ENCODE data around the gene EHD3.

EHD3 gene

GRCh38 chr2:31233741-31234682, at the start of gene EHD3:
EHD3 (plus strand) TSS chr2:31234152; CDS start chr2:31234622, 470 bp downstream.
- peak within 1 kb of the TSS; percentile 79 for H3K4me3 ChIP-seq (ENCODE audit: low read depth, low read length)
- no peak for DNase-seq (ENCODE audit: low read depth, low spot score)
- TF ChIP-seq, protein P1, sequence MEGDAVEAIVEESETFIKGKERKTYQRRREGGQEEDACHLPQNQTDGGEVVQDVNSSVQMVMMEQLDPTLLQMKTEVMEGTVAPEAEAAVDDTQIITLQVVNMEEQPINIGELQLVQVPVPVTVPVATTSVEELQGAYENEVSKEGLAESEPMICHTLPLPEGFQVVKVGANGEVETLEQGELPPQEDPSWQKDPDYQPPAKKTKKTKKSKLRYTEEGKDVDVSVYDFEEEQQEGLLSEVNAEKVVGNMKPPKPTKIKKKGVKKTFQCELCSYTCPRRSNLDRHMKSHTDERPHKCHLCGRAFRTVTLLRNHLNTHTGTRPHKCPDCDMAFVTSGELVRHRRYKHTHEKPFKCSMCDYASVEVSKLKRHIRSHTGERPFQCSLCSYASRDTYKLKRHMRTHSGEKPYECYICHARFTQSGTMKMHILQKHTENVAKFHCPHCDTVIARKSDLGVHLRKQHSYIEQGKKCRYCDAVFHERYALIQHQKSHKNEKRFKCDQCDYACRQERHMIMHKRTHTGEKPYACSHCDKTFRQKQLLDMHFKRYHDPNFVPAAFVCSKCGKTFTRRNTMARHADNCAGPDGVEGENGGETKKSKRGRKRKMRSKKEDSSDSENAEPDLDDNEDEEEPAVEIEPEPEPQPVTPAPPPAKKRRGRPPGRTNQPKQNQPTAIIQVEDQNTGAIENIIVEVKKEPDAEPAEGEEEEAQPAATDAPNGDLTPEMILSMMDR (IDR thresholded peaks at IDR 0.05; ENCODE audit: insufficient read depth, low read length, missing control alignments), result peak; percentile 85
- POLR2A ChIA-PET, result interaction anchor here (0.8 to 1.0 kb wide), 4 partner anchors 97 to 207 kb away, joined by 3 to 6 read pairs (median 4); no protein-coding TSS in a partner anchor
- CTCF ChIA-PET, result interaction anchor here (0.6 to 6.6 kb wide), 18 partner anchors 10 to 496 kb away, joined by 3 to 72 read pairs (median 4); partner anchors contain the start of gene CAPN14

- ChIA-PET POLR2A (no interaction called here), CTCF (no interaction called here)
- TF ChIP-seq, protein P1 (IDR thresholded peaks at IDR 0.05; ENCODE audit: insufficient read depth, low read length, missing control alignments), result no peak
- DNase-seq (ENCODE audit: low read depth, low spot score), result no peak
- H3K4me3 ChIP-seq (ENCODE audit: low read depth, low read length), result no peak overlapping the region
Observed at GRCh38 chr2:31187166-31187565, 46.8 kb upstream of the EHD3 start.

- ChIA-PET CTCF (interaction anchor here (2.1 kb wide), 1 partner anchor 18 kb away, joined by 7 read pairs; no protein-coding TSS in a partner anchor), POLR2A (no interaction called here)
- TF ChIP-seq, protein P1 (IDR thresholded peaks at IDR 0.05; ENCODE audit: insufficient read depth, low read length, missing control alignments), result no peak
- H3K4me3 ChIP-seq (ENCODE audit: low read depth, low read length), result no peak overlapping the region
- DNase-seq (ENCODE audit: low read depth, low spot score), result no peak
Observed at GRCh38 chr2:31188131-31188530, 45.8 kb upstream of the EHD3 start.

- TF ChIP-seq, protein P1 (IDR thresholded peaks at IDR 0.05; ENCODE audit: insufficient read depth, low read length, missing control alignments), result no peak
- ChIA-PET POLR2A (no interaction called here), CTCF (interaction anchor here (2.1 kb wide), 1 partner anchor 19 kb away, joined by 7 read pairs; no protein-coding TSS in a partner anchor)
- no peak for DNase-seq (ENCODE audit: low read depth, low spot score)
- H3K4me3 ChIP-seq (ENCODE audit: low read depth, low read length), result no peak overlapping the region
Observed at GRCh38 chr2:31189141-31189540, 44.8 kb upstream of the EHD3 start.

DNA sequence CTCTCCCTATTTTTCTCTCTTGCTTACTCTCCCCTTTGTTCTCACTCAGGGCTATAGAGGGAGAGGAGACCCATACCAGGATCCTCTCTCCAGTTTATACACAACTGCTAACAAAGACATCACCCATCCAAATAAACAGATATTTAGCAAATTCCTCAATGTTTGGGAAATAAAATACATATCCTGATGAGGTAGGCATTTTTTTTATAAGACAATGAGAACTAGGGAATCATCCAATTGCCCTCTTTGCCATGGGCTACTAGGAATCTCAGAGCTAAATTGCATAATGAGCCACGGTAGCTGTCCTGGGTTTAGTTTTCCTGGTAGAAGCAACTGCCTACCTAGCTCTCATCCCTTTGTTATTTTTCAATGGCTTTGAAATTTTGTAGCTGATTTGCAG, 43.8 kb upstream of the EHD3 start:
- no peak for DNase-seq (ENCODE audit: low read depth, low spot score)
- H3K4me3 ChIP-seq (ENCODE audit: low read depth, low read length), result no peak overlapping the region
- POLR2A ChIA-PET, result no interaction called here
- CTCF ChIA-PET, result interaction anchor here (1.4 to 2.1 kb wide), 2 partner anchors 20 to 143 kb away, joined by 3 to 7 read pairs; no protein-coding TSS in a partner anchor
- TF ChIP-seq, protein P1 (IDR thresholded peaks at IDR 0.05; ENCODE audit: insufficient read depth, low read length, missing control alignments), result no peak

DNA sequence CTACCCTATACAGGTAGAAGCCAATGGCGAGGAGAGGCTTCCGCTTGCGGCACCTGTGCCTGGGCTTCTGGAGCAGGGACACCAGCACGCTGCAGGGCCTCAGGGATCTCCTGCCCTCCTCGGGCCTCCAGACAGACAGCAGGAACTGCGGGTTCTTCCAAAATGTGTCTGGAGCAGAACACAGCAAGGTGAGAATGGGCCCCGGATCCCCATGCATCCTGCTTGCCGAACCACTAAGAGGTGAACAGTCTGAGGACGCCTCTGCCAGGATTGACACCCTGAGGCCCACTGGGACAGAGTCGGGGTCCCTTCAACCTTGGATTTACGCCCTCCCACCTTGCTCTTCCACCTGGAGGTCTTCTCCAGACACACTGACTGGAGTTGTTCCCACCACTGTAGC, 42.0 kb upstream of the EHD3 start:
- CTCF ChIA-PET, result no interaction called here
- no peak overlapping the region for H3K4me3 ChIP-seq (ENCODE audit: low read depth, low read length)
- TF ChIP-seq, protein P1 (IDR thresholded peaks at IDR 0.05; ENCODE audit: insufficient read depth, low read length, missing control alignments), result no peak
- POLR2A ChIA-PET, result no interaction called here
- no peak for DNase-seq (ENCODE audit: low read depth, low spot score)
